ENCODE data around the gene C9orf43. TPM values are rescaled to one million over a fixed set of nuclear protein-coding genes. Genes with fewer than 3 reads are reported as not detected.

C9orf43 gene
- total RNA-seq, 6 donors from 2014 or later, result 0.23 to 3.1 (median 0.43) TPM

DNA sequence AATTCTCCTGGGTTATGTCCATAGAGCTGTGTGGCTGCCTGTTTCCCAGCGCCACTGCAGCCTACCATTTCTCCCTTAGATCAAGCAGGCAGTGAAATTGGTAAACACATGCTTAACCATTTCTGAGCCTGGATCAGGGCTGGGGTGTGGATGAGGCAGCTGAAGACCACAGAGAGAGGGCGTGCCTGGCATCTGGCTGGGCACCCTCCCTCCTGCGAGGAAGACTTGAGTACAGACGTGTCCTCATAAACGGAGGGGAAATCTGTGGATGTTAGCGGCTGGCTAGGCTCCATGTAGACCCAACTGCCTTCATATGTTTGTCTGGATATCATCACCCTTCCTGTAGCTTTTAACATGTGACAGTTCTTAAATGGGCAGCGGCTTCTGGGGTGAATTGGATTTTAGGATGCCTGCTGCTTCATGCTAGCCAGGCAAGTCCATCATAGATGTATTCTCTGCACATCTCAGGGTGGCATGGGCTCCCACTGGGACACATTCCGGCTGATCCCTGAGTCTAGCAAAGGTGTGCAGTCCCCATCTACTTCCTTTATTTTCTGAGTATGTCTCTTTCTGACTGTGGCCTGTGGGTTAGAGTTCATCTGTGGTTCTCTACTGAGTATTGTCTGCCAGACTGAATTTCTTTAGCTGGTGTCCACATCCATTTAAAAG is 63.9 kb downstream of the C9orf43 start:
- TF ChIP-seq CTCF (IDR thresholded peaks at IDR 0.05) (no peak), POLR2A (IDR thresholded peaks at IDR 0.05) (no peak), EP300 (IDR thresholded peaks at IDR 0.05) (no peak), POLR2AphosphoS5 (IDR thresholded peaks at IDR 0.05) (no peak)
- no peak for DNase-seq
- Histone ChIP-seq H3K36me3 (no peaks in the 10 kb centered on the region), H3K4me3 (no peak overlapping the region), H3K27ac (no peak overlapping the region), H3K9me3 (no peaks in the 10 kb centered on the region), H3K27me3 (no peaks in the 10 kb centered on the region), H3K4me1 (no peaks in the 10 kb centered on the region)
- no peak for ATAC-seq (ENCODE audit: low FRiP score in 2 of 2)
- 88 to 97% methylated on average over 8 of the region's 8 CpGs for WGBS, 2 donors

DNA sequence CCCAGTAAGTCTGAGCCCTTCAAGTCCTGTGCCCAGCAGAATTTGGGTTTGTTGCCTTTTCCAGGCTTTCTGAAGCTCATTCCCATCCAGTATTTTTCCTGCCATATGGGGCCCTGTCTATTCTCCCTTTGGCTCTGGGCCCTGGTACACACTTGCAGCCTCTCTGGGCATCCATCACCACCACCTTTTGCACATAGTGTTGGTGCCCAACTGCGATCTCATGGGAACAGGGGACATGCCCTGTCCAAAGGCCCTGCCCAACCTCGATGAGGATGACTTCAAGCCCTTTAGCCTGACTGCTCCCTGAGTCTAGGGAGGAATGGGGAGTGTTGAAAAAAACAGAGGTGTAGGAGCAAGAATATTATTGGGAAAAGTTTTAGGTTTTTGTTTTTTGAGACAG is 64.5 kb downstream of the C9orf43 start:
- DNase-seq, result no peak
- 92 to 94% methylated on average over 2 of the region's 2 CpGs for WGBS, 2 donors
- no peaks in the 10 kb centered on the region for H3K4me1 ChIP-seq

DNA sequence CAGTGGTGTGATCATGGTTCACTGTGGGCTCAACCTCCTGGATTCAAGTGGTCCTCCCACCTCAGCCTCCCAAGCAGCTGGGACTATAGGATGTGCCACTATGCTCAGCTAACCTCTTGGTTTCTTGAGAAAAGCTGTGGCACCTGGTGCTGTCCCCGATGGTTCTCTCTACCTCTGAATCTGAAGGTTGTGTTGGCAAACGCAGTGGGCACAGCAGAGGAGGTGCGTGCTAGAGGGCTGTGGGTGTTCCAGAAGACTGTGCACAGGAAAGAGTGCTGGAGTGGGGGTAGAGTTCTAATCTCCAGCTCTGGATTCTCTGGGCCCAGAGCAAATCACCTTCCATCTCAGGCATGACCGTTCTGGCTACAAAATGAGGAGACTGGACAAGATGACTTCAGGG is 65.4 kb downstream of the C9orf43 start:
- no peak overlapping the region for H3K27ac ChIP-seq
- no peaks in the 10 kb centered on the region for H3K27me3 ChIP-seq
- ATAC-seq (ENCODE audit: low FRiP score in 2 of 2) (no peak), DNase-seq (no peak)
- 99 to 100% methylated on average over 4 of the region's 4 CpGs for WGBS, 2 donors
- TF ChIP-seq POLR2AphosphoS5 (IDR thresholded peaks at IDR 0.05), result no peak
- TF ChIP-seq POLR2A (IDR thresholded peaks at IDR 0.05), result no peak
- no peaks in the 10 kb centered on the region for H3K9me3 ChIP-seq
- no peaks in the 10 kb centered on the region for H3K36me3 ChIP-seq
- no peaks in the 10 kb centered on the region for H3K4me1 ChIP-seq
- no peak overlapping the region for H3K4me3 ChIP-seq

More for the DNA sequence above, 64.5 kb downstream of the C9orf43 start:
- Histone ChIP-seq H3K9me3 (no peaks in the 10 kb centered on the region), H3K27me3 (no peaks in the 10 kb centered on the region), H3K27ac (no peak overlapping the region), H3K36me3 (no peaks in the 10 kb centered on the region), H3K4me3 (no peak overlapping the region)
- ATAC-seq (ENCODE audit: low FRiP score in 2 of 2), result no peak
- TF ChIP-seq EP300 (IDR thresholded peaks at IDR 0.05), result no peak
- TF ChIP-seq POLR2AphosphoS5 (IDR thresholded peaks at IDR 0.05), result no peak
- no peak for TF ChIP-seq CTCF (IDR thresholded peaks at IDR 0.05)
- no peak for TF ChIP-seq POLR2A (IDR thresholded peaks at IDR 0.05)

DNA sequence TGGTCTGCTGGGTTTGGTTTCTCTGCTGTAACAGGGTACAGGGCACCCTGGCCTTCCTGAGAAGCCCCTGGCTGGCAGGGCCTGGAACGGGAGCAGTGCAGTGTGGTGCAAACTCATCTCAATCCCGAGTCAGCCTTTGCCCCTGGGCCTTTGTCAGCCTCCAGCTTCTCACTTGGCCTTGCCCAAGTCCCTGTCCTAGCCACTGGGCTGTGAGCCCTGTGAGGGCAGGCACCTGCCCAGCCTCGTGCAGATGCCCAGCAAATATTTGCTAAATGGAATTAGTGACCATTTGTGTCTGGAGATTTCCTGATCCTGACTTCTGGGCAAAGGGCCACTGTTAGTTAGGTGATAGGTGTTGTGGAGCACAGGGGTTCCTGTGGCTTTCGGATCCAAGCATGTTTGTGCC is 66.0 kb downstream of the C9orf43 start:
- Histone ChIP-seq H3K4me3 (no peak overlapping the region), H3K9me3 (no peaks in the 10 kb centered on the region), H3K4me1 (no peaks in the 10 kb centered on the region), H3K27ac (no peak overlapping the region), H3K36me3 (no peaks in the 10 kb centered on the region), H3K27me3 (no peaks in the 10 kb centered on the region)
- TF ChIP-seq EP300 (IDR thresholded peaks at IDR 0.05) (no peak), POLR2AphosphoS5 (IDR thresholded peaks at IDR 0.05) (no peak), POLR2A (IDR thresholded peaks at IDR 0.05) (no peak), CTCF (IDR thresholded peaks at IDR 0.05) (no peak)
- peak in 1 of 2 donors; percentile 24 for DNase-seq
- no peak for ATAC-seq (ENCODE audit: low FRiP score in 2 of 2)
- WGBS, 2 donors, result 77 to 94% methylated on average over 1 to 4 of the region's 4 CpGs

DNA sequence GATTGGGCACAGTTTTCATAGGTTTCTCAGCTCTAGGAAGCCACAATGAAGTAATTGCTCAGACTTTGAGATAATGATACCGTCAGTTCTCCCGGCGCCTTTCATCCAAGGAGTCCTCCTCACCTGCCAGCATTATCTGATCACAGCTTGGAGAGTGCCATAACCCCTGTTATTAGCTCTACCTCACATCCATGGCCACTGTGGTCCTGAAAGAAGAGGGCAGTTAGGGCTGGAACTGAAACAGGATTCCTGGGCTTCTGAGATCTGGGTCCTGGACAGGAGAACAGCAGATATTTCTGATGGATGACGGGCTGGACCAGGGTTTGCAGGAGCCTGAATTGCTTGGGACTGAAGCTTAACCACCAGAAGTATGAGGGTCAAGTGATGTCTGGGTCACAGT is 66.5 kb downstream of the C9orf43 start:
- TF ChIP-seq CTCF (IDR thresholded peaks at IDR 0.05) (no peak), POLR2A (IDR thresholded peaks at IDR 0.05) (no peak), POLR2AphosphoS5 (IDR thresholded peaks at IDR 0.05) (no peak), EP300 (IDR thresholded peaks at IDR 0.05) (no peak)
- no peaks in the 10 kb centered on the region for H3K9me3 ChIP-seq
- no peak overlapping the region for H3K27ac ChIP-seq
- DNase-seq (no peak), ATAC-seq (ENCODE audit: low FRiP score in 2 of 2) (no peak)
- H3K36me3 ChIP-seq, result no peaks in the 10 kb centered on the region
- H3K27me3 ChIP-seq, result no peaks in the 10 kb centered on the region
- H3K4me1 ChIP-seq, result no peaks in the 10 kb centered on the region
- no peak overlapping the region for H3K4me3 ChIP-seq
- 98% methylated on average over 4 of the region's 4 CpGs for WGBS, 2 donors

Measured in upper lobe of left lung (tissue), 6 donors.